H1 (cell line): Measurements from ENCODE around the gene MAP2K2. TPM values are rescaled to one million over a fixed set of nuclear protein-coding genes. Genes with fewer than 3 reads are reported as not detected.

Experiments used
- CTCF ChIA-PET: fragments of 300-600 bp; sonication (Branson Sonifier 250); formaldehyde crosslinking; loops from one replicate; lab custom pipeline; 2021; ENCODE audit not compliant: partially characterized antibody; lab: Charles Lee
- POLR2A ChIA-PET: fragments of 300-600 bp; sonication (Branson Sonifier 250); formaldehyde crosslinking; loops from one replicate; lab custom pipeline; 2021; ENCODE audit warnings: inconsistent platforms; ENCODE audit not compliant: partially characterized antibody; lab: Charles Lee
- DNase-seq, 2 experiments: peaks; one replicate each; pipeline versions ENCODE4 v3.0.0 to v3.0.0-alpha.2; 2010 to 2022; ENCODE audit warnings: low spot score in 2 of 2, low read depth in 1 of 2, mixed read lengths in 1 of 2
- FAIRE-seq: peaks from 2 replicates; lab custom pipeline; 2011; peaks lifted over from hg19 to GRCh38; lab: Jason Lieb, UNC
- H2AFZ ChIP-seq: 2 replicates; pipeline ENCODE4 v1.8.1; 2012; ENCODE audit warnings: low read length, inconsistent platforms
- H2AK5ac ChIP-seq: 2 replicates; pipeline ENCODE4 v1.6.1; 2013; ENCODE audit warnings: low read depth, low read length
- H2BK120ac ChIP-seq: replicated peaks from 2 replicates; pipeline ENCODE3; 2013; ENCODE audit warnings: low read depth, low read length, inconsistent platforms
- H2BK12ac ChIP-seq: 2 replicates; pipeline ENCODE4 v1.6.1; 2013; ENCODE audit warnings: low read depth, low read length
- H2BK15ac ChIP-seq: 2 replicates; pipeline ENCODE4 v1.6.1; 2013; ENCODE audit warnings: low read length
- H2BK20ac ChIP-seq: 2 replicates; pipeline ENCODE4 v1.6.1; 2013; ENCODE audit warnings: low read length
- H2BK5ac ChIP-seq: 2 replicates; pipeline ENCODE4 v1.6.1; 2013; ENCODE audit warnings: low read depth, low read length
- H3K14ac ChIP-seq: 2 replicates; pipeline ENCODE4 v1.6.1; 2013; ENCODE audit warnings: inconsistent platforms; ENCODE audit not compliant: insufficient read length
- H3K18ac ChIP-seq: 2 replicates; pipeline ENCODE4 v1.6.1; 2013; ENCODE audit warnings: low read length; ENCODE audit errors: extremely low read depth
- H3K23ac ChIP-seq: 2 replicates; pipeline ENCODE4 v1.6.1; 2013; ENCODE audit warnings: inconsistent platforms; ENCODE audit not compliant: insufficient read length
- H3K23me2 ChIP-seq: 2 replicates; pipeline ENCODE4 v1.6.1; 2013; ENCODE audit warnings: low read depth, low read length
- H3K27ac ChIP-seq: 2 replicates; pipeline ENCODE4 v1.6.1; 2011; ENCODE audit warnings: low read depth, low read length, inconsistent platforms
- H3K27me3 ChIP-seq, 4 experiments: replicated peaks in 1 of 4; 1 replicate in 1 of 4; 2 replicates in 3 of 4; pipeline versions ENCODE4 v1.6.1 to v1.8.1; 2011 to 2013; ENCODE audit warnings: low read length in 3 of 4, mild to moderate bottlenecking in 3 of 4, inconsistent platforms in 2 of 4, mixed read lengths in 2 of 4, moderate library complexity in 1 of 4; ENCODE audit not compliant: control insufficient read depth in 3 of 4, insufficient read depth in 3 of 4; ENCODE audit errors: extremely low read depth in 1 of 4
- H3K36me3 ChIP-seq, 4 experiments: 2 replicates each; pipeline versions ENCODE4 v1.6.1 to v1.8.1; 2011 to 2013; ENCODE audit warnings: mild to moderate bottlenecking in 4 of 4, low read length in 3 of 4, moderate library complexity in 2 of 4, control low read depth in 1 of 4, inconsistent platforms in 1 of 4; ENCODE audit not compliant: insufficient read depth in 4 of 4, control insufficient read depth in 2 of 4
- H3K4ac ChIP-seq: replicated peaks from 2 replicates; pipeline ENCODE3; 2013; ENCODE audit warnings: low read length, low read depth, mixed read lengths, inconsistent platforms; ENCODE audit not compliant: insufficient read length
- H3K4me1 ChIP-seq, 4 experiments: replicated peaks in 1 of 4; 1 replicate in 1 of 4; 2 replicates in 3 of 4; pipeline versions ENCODE4 v1.6.1 to v1.8.1; 2011 to 2013; ENCODE audit warnings: low read length in 3 of 4, inconsistent platforms in 2 of 4, mixed read lengths in 1 of 4; ENCODE audit not compliant: insufficient read depth in 4 of 4, control insufficient read depth in 3 of 4
- H3K4me2 ChIP-seq, 2 experiments: 2 replicates each; pipeline versions ENCODE4 v1.6.1 to v1.8.1; 2011 to 2013; ENCODE audit warnings: low read depth in 2 of 2, low read length in 2 of 2, control low read depth in 1 of 2, inconsistent platforms in 1 of 2, mild to moderate bottlenecking in 1 of 2; ENCODE audit not compliant: insufficient read depth in 1 of 2
- H3K4me3 ChIP-seq, 4 experiments: fragments of 200-600, 300-600 bp in 1 of 4; sonication (generic), shearing (Covaris generic), sonication (Bioruptor Twin) in 1 of 4; 2 replicates each; pipeline versions ENCODE4 v1.5.1 to v1.8.1; 2011 to 2016; ENCODE audit warnings: low read length in 4 of 4, low read depth in 3 of 4, control low read depth in 2 of 4, inconsistent platforms in 2 of 4, mild to moderate bottlenecking in 2 of 4, mixed read lengths in 1 of 4, moderate library complexity in 1 of 4; ENCODE audit not compliant: insufficient read depth in 2 of 4; ENCODE audit errors: extremely low read depth in 1 of 4
- H3K56ac ChIP-seq: replicated peaks from 2 replicates; pipeline ENCODE3; 2013; ENCODE audit warnings: low read depth, mild to moderate bottlenecking, mixed read lengths, low read length, inconsistent platforms; ENCODE audit not compliant: insufficient read length
- H3K79me1 ChIP-seq: 2 replicates; pipeline ENCODE4 v1.6.1; 2013; ENCODE audit warnings: low read depth, low read length, control low read depth
- H3K79me2 ChIP-seq, 2 experiments: 2 replicates each; pipeline versions ENCODE4 v1.6.1 to v1.8.1; 2012 to 2013; ENCODE audit warnings: low read length in 2 of 2, mild to moderate bottlenecking in 2 of 2, inconsistent platforms in 1 of 2; ENCODE audit not compliant: insufficient read depth in 2 of 2, control insufficient read depth in 1 of 2
- H3K9ac ChIP-seq, 4 experiments: replicated peaks in 1 of 4; 1 replicate in 1 of 4; 2 replicates in 3 of 4; pipeline versions ENCODE4 v1.6.1 to v1.8.1; 2011 to 2013; ENCODE audit warnings: low read depth in 3 of 4, low read length in 3 of 4, control low read depth in 2 of 4, mild to moderate bottlenecking in 2 of 4, moderate library complexity in 2 of 4, inconsistent platforms in 1 of 4; ENCODE audit errors: extremely low read depth in 1 of 4
- H3K9me3 ChIP-seq, 2 experiments: 2 replicates each; pipeline versions ENCODE4 v1.6.1 to v1.8.1; 2012 to 2013; ENCODE audit warnings: mild to moderate bottlenecking in 2 of 2, moderate library complexity in 2 of 2, control low read depth in 1 of 2, inconsistent platforms in 1 of 2, low read depth in 1 of 2, low read length in 1 of 2, mixed read lengths in 1 of 2; ENCODE audit not compliant: insufficient read depth in 2 of 2
- H4K20me1 ChIP-seq, 2 experiments: replicated peaks in 1 of 2; 2 replicates each; pipeline versions ENCODE3 to v1.8.1; 2011 to 2013; ENCODE audit warnings: inconsistent platforms in 2 of 2, low read length in 2 of 2, mild to moderate bottlenecking in 1 of 2; ENCODE audit not compliant: insufficient read depth in 2 of 2, control insufficient read depth in 1 of 2
- H4K5ac ChIP-seq: 2 replicates; pipeline ENCODE4 v1.6.1; 2013; ENCODE audit warnings: low read length, low read depth, mixed read lengths, inconsistent platforms; ENCODE audit not compliant: insufficient read length
- H4K8ac ChIP-seq: 2 replicates; pipeline ENCODE4 v1.8.0; 2013; ENCODE audit warnings: mild to moderate bottlenecking, moderate library complexity, low read length, inconsistent platforms; ENCODE audit not compliant: insufficient read depth; ENCODE audit errors: extremely low read depth
- H4K91ac ChIP-seq: replicated peaks from 2 replicates; pipeline ENCODE3; 2013; ENCODE audit warnings: low read length, mixed read lengths, inconsistent platforms; ENCODE audit not compliant: insufficient read length
- CBX5 ChIP-seq: fragments of 300-800, 300-1000 bp; sonication (generic); IDR thresholded peaks from 2 replicates; pipeline ENCODE4 v1.7.1; 2016; ENCODE audit warnings: antibody characterized with exemption, low read length, low read depth
- CHD2 ChIP-seq: IDR thresholded peaks from 2 replicates; pipeline ENCODE4 v1.6.1; 2012; ENCODE audit warnings: low read length, improper control_type of control experiment
- GTF2F1 ChIP-seq: IDR thresholded peaks from 2 replicates; pipeline ENCODE4 v1.6.1; 2012; ENCODE audit warnings: low read depth, low read length, improper control_type of control experiment, borderline replicate concordance
- JUN ChIP-seq: IDR thresholded peaks from 2 replicates; pipeline ENCODE4 v1.6.1; 2011; ENCODE audit warnings: low read depth, mild to moderate bottlenecking, improper control_type of control experiment, low read length
- KDM4A ChIP-seq: IDR thresholded peaks from one replicate; pipeline ENCODE4 v1.7.1; 2012; ENCODE audit warnings: low read depth, mild to moderate bottlenecking, moderate library complexity, low read length, inconsistent platforms; ENCODE audit not compliant: severe bottlenecking
- MAX ChIP-seq: IDR thresholded peaks from 2 replicates; pipeline ENCODE4 v1.6.1; 2012; ENCODE audit warnings: inconsistent platforms
- RFX5 ChIP-seq: IDR thresholded peaks from 2 replicates; pipeline ENCODE4 v1.6.1; 2011; ENCODE audit warnings: low read depth, low read length, improper control_type of control experiment, borderline replicate concordance
- SIRT6 ChIP-seq: IDR thresholded peaks from one replicate; pipeline ENCODE4 v1.7.1; 2012; ENCODE audit warnings: low read length, inconsistent platforms
- SP1 ChIP-seq: IDR thresholded peaks from 2 replicates; pipeline ENCODE4 v1.6.1; 2011; ENCODE audit warnings: low read depth, low read length
- SP2 ChIP-seq: IDR thresholded peaks from 2 replicates; pipeline ENCODE4 v1.6.1; 2012; ENCODE audit warnings: mild to moderate bottlenecking, low read length, inconsistent platforms
- SP4 ChIP-seq: IDR thresholded peaks from 2 replicates; pipeline ENCODE4 v1.6.1; 2012; ENCODE audit warnings: low read length, inconsistent platforms
- SRF ChIP-seq: IDR thresholded peaks from 2 replicates; pipeline ENCODE4 v1.6.1; 2011; ENCODE audit warnings: mild to moderate bottlenecking, low read depth, low read length, moderate library complexity
- WGBS, 2 experiments: shearing (Covaris generic) in 1 of 2; methylation state at CpG; one replicate each; pipeline versions ENCODE4 v1.1.6 to v1.1.7; 2013 to 2015; ENCODE audit warnings: low lambda C conversion rate in 2 of 2, mixed read lengths in 2 of 2, inconsistent platforms in 1 of 2, low coverage in 1 of 2, missing lambda C conversion rate in 1 of 2; ENCODE audit not compliant: insufficient replicate concordance in 2 of 2, insufficient coverage in 1 of 2, insufficient read length in 1 of 2; ENCODE audit errors: extremely low coverage in 1 of 2, missing lambda C conversion rate in 1 of 2; 5-methylcytosine and 5-hydroxymethylcytosine counted together
- polyA plus RNA-seq, 7 experiments: library from polyadenylated mRNA; depleted of rRNA in 3 of 7; stranded (reverse) in 5 of 7; unstranded in 2 of 7; fragments of >200 nt in 5 of 7; fragments of 200-250 nt in 2 of 7; gene quantifications; 1 replicate in 5 of 7; 2 replicates in 1 of 7; 4 replicates in 1 of 7; pipeline versions ENCODE4 v1.2.1 to v1.2.3, GENCODE V29; 2011 to 2013; ENCODE audit warnings: missing spikeins in 2 of 7, mixed read lengths in 2 of 7
- total RNA-seq: library from RNA; stranded (reverse); fragmentation: NEBNext Ultra II Directional; extraction: Animal tissue kit (Norgen Biotek cat#: 25700); gene quantifications from 2 replicates; pipeline ENCODE4 v1.2.1, GENCODE V29; 2021

MAP2K2 gene
- total and polyA plus RNA-seq, 2 of the 8 experiments (the other 6 are each of a cell fraction or from before 2014, with no cell fraction given) = 111 to 162 TPM

GRCh38 chr19:4095488-4095844 is 28.5 kb downstream of the MAP2K2 start:
- no peak overlapping the region for H4K5ac ChIP-seq
- peaks cover 4 to 8% of the 10 kb centered on the region in 2 experiments for H4K20me1 ChIP-seq
- peaks cover 4 to 42% (median 24%) of the 10 kb centered on the region in 4 experiments; a peak in 7 of 8 replicates for H3K36me3 ChIP-seq
- no peak overlapping the region for H4K91ac ChIP-seq
- TF ChIP-seq SP2 (no peak), SRF (no peak), SP4 (no peak), CBX5 (no peak), CHD2 (no peak), SIRT6 (no peak), MAX (no peak), JUN (no peak), RFX5 (no peak), GTF2F1 (no peak), KDM4A (no peak), SP1 (no peak)
- no peak overlapping the region for H3K23ac ChIP-seq
- no peak overlapping the region for H2BK15ac ChIP-seq
- H3K27ac ChIP-seq = no peak overlapping the region
- H2BK120ac ChIP-seq = no peak overlapping the region
- no peak overlapping the region for H3K14ac ChIP-seq
- H2BK20ac ChIP-seq = no peak overlapping the region
- no peak overlapping the region for H2BK12ac ChIP-seq
- no peak overlapping the region for H3K18ac ChIP-seq
- POLR2A ChIA-PET = interaction anchor here (2.6 to 2.8 kb wide), 2 partner anchors 14 to 111 kb away, joined by 8 to 12 read pairs; partner anchors contain the start of gene EEF2
- H3K23me2 ChIP-seq = no peaks in the 10 kb centered on the region
- WGBS, 2 experiments = 96% methylated on average over 10 of the region's 12 CpGs; no CpG with 5 or more reads in 1 of the 2 experiments
- no peak overlapping the region for H3K56ac ChIP-seq
- no peak overlapping the region for H3K4me2 ChIP-seq
- no peaks in the 10 kb centered on the region for H3K79me2 ChIP-seq
- no peaks in the 10 kb centered on the region for H3K4me1 ChIP-seq
- DNase-seq (no peak), FAIRE-seq (no peak)
- no peaks in the 10 kb centered on the region for H3K79me1 ChIP-seq
- H3K27me3 ChIP-seq = no peaks in the 10 kb centered on the region
- no peak overlapping the region for H3K4me3 ChIP-seq
- CTCF ChIA-PET = no interaction called here
- H3K4ac ChIP-seq = no peak overlapping the region
- no peak overlapping the region for H4K8ac ChIP-seq
- no peak overlapping the region for H2BK5ac ChIP-seq
- no peak overlapping the region for H2AK5ac ChIP-seq
- no peak overlapping the region for H3K9ac ChIP-seq
- H3K9me3 ChIP-seq = no peaks in the 10 kb centered on the region
- no peak overlapping the region for H2AFZ ChIP-seq
